GM03348 (cell line): ENCODE results near the gene NEUROD6.

Source experiments
- DNase-seq: peaks from one replicate; pipeline ENCODE4 v3.0.0; 2012; ENCODE audit warnings: low spot score

The NEUROD6 gene

GRCh38 chr7:31333291-31333690, 7.2 kb downstream of the NEUROD6 start:
- no peak for DNase-seq

GRCh38 chr7:31327071-31327470, 13.5 kb downstream of the NEUROD6 start:
- DNase-seq: no peak

GRCh38 chr7:31326416-31326815, 14.1 kb downstream of the NEUROD6 start:
- DNase-seq: no peak

- no peak for DNase-seq
Observed at GRCh38 chr7:31323101-31323500, 17.4 kb downstream of the NEUROD6 start.

- DNase-seq: no peak
Observed at GRCh38 chr7:31320675-31321074, 19.9 kb downstream of the NEUROD6 start.

- DNase-seq: no peak
Observed at GRCh38 chr7:31318313-31318712, 22.2 kb downstream of the NEUROD6 start.

GRCh38 chr7:31316876-31317275, 23.6 kb downstream of the NEUROD6 start:
- DNase-seq: no peak

- no peak for DNase-seq
Observed at GRCh38 chr7:31315758-31316157, 24.8 kb downstream of the NEUROD6 start.

- DNase-seq: no peak
Observed at GRCh38 chr7:31314781-31315180, 25.7 kb downstream of the NEUROD6 start.

- DNase-seq: no peak
Observed at GRCh38 chr7:31312889-31313288, 27.6 kb downstream of the NEUROD6 start.

GRCh38 chr7:31311552-31311951, 29.0 kb downstream of the NEUROD6 start:
- no peak for DNase-seq

GRCh38 chr7:31310321-31310935, 30.1 kb downstream of the NEUROD6 start:
- no peak for DNase-seq

GRCh38 chr7:31309407-31309806, 31.1 kb downstream of the NEUROD6 start:
- no peak for DNase-seq

- no peak for DNase-seq
Observed at GRCh38 chr7:31308652-31309051, 31.9 kb downstream of the NEUROD6 start.

GRCh38 chr7:31307972-31308371, 32.6 kb downstream of the NEUROD6 start:
- DNase-seq: no peak

- no peak for DNase-seq
Observed at GRCh38 chr7:31305260-31305659, 35.3 kb downstream of the NEUROD6 start.

GRCh38 chr7:31304446-31304845, 36.1 kb downstream of the NEUROD6 start:
- DNase-seq: no peak

- no peak for DNase-seq
Observed at GRCh38 chr7:31302356-31302755, 38.2 kb downstream of the NEUROD6 start.

- no peak for DNase-seq
Observed at GRCh38 chr7:31299336-31299735, 41.2 kb downstream of the NEUROD6 start.

GRCh38 chr7:31290601-31291000, 49.9 kb downstream of the NEUROD6 start:
- no peak for DNase-seq
